Ureter (tissue), 1 donor: ENCODE results near the gene CDH4. TPM values are rescaled to one million over a fixed set of nuclear protein-coding genes. Genes with fewer than 3 reads are reported as not detected.

Experiments used
- DNase-seq: peaks from one replicate; pipeline ENCODE4 v3.0.0-alpha.2; 2020; ENCODE audit warnings: low spot score
- total RNA-seq: library from RNA; stranded (reverse); gene quantifications from one replicate; pipeline ENCODE4 v1.2.4, GENCODE V29; 2023
- donor health status: DM: yes; HTN: yes; CAD: no.

CDH4 gene
- total RNA-seq, 1 donor from 2014 or later: 0.26 TPM

- DNase-seq: no peak
These were observed 436.4 kb downstream of the CDH4 start for GRCh38 chr20:61688411-61688810.

DNA sequence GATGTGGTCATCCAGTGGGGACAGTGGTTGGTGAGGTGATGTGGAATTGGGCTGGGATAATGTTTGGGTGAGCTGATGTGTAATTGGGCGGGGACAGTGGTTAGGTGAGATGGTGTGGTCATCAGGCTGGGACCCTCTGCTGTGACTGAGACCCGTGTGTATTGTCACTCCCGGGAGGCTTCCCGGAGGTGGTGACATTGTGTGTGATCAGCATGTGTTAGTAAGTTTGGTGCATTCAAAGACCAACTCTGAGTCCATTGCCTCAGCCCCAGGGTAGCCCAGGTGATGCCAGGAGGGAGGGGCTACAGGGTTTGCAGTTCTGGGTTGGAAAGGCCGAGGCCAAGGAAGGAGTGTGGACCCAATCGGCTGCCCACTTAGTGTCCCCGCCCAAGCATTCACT lies 438.1 kb downstream of the CDH4 start:
- DNase-seq: no peak

- DNase-seq: no peak
These were observed 439.2 kb downstream of the CDH4 start for GRCh38 chr20:61690993-61691838.

DNA sequence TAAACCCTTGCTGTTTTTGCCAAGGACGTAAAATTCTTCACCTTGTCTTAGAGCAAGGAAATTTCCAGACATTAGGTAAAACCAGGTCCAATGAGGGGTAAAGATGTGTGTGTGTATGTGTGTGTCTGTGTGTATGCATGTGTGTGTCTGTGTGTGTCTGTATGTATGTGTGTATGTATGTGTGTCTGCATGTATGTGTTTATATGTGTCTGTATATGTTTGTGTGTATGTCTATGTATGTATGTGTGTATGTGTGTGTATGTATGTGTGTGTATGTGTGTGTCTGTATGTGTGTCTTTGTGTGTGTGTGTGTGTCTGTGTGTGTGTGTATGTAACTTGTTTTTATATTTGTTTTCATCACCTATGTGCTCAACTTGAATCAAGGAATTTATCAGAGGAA lies 439.9 kb downstream of the CDH4 start:
- DNase-seq: no peak

- DNase-seq: no peak
These were observed 440.4 kb downstream of the CDH4 start for GRCh38 chr20:61692479-61692878.

DNA sequence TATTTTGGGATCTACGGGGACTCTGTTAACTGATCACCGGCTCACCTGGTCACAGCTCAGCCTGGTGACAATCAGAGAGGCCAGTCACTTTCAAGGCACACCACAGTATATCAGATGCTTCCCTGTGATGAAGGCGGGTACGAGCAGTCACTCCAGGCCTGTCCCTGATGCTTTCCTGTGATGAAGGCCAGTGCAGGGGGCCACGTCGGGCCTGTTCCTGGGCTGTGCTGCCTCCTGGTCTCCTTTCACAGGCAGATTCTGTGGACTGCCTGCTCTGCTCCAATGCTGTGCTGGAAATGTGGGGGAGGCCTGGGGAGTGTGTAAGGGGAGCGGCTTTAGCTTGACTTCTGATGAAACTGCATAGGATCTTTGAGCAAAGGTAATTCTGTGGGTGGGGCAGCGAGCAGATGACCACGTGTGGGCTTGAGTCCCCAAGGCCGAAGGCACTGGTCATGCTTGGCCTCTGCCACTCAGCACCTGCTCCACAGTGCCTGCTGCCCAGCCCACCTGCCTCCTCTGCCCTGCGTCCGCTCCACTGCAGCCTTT lies 441.1 kb downstream of the CDH4 start:
- no peak for DNase-seq

GRCh38 chr20:61694682-61695081 lies 442.6 kb downstream of the CDH4 start:
- no peak for DNase-seq

DNA sequence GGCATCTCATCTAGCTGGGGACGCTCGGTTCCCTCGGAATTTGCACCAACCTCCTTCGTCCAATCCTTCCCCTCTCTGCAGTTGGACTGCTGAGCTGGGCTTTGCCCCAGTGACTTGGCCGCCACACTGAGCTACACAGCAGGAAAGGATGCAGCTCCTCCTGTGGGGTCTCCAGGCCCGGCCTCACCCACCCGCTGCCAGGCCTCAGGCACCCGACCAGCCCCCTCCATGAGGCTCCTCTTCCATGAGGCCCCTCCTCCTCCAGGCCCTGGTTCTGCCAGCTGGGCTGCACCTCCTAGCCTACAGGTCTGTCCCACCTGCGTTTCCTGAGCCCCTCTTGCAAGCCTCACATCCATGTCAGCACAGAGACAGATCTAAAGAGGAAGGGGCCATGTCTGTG lies 443.7 kb downstream of the CDH4 start:
- no peak for DNase-seq

DNA sequence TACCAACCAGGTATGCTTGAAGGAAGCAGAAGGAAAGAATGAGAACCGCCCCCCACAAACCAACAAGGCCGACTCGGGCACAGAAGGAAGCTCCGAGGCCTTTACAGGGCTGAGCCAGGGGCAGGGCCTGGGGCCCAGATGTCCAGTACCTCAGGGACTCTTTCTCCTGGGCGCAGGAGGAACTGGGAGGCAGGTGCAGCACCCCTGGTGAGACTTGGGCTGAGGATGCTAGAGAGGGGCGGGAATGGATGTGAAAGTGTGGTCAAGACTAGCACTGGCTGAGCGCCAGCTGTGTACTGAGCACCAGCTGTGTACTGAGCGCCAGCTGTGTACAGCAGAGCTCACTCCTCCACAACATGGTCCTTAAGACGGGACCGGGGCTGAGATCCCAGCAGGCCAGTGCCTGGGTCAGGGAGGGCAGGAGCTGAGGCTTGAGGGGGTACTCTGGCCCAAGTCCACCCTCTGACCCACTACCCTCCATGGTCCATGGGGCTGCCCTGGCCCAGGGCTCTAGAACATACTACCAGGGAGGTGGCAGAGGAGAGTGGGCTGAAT lies 444.2 kb downstream of the CDH4 start:
- DNase-seq: no peak

GRCh38 chr20:61697666-61698597 lies 445.9 kb downstream of the CDH4 start:
- no peak for DNase-seq

DNA sequence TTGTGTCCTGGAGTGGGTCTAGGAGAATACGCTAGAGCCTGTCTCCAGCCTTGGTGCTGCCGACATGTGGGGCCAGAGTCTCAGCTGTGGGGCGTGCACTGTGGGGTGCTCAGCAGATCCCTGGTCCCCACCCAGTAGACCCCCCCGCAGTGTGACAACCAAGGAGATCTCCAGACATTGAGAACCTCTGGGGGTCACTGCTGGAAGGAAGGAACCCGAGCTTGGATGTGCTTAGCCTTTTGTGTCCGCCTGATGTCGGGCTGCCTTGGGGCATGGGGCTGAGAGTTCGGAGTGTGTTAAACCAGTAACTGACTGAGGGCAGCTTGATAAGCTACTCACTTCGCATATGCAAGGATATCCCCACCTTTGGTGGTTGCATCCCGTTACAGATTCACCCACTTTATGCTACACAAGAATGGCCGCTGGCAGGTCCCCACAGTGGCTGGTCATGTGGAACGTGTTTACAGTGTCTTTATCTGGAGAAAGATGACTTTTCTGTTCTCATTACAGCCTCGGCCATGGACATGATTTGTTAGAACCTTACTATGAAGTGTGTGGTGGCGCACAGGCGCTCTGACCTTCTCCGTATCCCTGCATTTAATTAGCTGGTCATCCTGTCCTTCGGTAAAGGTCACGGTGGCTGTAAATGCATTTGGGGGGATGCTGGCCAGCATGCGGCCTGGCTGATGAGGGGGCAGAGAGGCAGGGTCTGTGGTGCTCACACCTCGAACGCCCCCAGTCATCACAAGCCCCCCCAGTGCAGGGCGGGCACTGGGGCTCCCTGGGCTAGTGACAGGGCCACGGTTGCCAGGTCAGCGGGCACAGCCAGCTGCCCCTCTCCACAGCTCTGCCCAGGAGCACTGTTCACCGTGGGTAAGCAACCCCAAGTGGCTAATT lies 446.8 kb downstream of the CDH4 start:
- no peak for DNase-seq

GRCh38 chr20:61699495-61700374 lies 447.7 kb downstream of the CDH4 start:
- no peak for DNase-seq

DNA sequence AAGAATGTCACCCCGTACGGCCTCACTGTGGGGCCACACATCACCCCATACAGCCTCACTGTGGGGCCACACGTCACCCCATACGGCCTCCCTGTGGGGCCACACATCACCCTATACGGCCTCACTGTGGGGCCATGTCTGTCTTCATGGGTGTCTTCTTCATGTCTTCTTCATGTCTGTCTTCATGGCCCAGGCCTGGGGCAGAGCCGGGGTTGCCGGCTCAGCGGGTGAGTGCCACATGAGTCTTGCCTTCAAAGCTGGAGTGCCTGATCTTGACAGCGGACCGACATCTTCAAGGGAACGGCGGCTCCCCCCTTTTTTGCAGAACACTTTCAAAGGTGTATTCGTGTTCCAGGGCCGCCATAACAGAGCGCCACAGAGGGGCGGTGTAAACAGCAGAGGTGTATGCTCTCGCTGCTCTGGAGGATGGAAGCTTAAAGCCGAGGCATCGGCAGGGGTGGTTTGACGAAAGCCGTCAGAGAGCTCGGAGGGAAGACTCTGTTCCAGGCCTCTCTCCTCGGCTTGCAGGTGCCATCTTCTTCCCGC lies 448.6 kb downstream of the CDH4 start:
- no peak for DNase-seq

DNA sequence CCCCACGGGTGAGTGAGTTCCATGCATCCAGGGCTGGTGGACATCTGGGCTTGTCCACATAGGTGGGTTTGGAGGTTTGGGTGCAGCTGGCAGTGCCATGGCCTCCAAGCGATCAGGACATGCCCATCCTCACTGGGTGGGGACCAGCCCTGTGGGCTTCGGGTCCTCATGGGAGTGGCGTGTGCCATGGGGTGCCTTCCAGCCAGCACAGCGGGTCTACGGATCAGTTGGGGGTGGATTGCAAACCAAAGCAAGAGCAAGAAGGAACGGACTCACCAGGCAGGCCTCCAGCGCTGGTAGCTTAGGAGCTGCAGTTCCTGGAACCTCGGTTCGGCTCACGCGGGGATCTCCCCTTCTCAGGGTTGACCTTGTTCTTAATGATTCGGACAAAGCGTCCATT lies 449.3 kb downstream of the CDH4 start:
- no peak for DNase-seq

- DNase-seq: no peak
These were observed 449.7 kb downstream of the CDH4 start for GRCh38 chr20:61701802-61702201.

- no peak for DNase-seq
These were observed 450.2 kb downstream of the CDH4 start for GRCh38 chr20:61702246-61702645.

- DNase-seq: no peak
These were observed 452.6 kb downstream of the CDH4 start for GRCh38 chr20:61704661-61705060.

- DNase-seq: no peak
These were observed 453.6 kb downstream of the CDH4 start for GRCh38 chr20:61705386-61706258.
